Karpas-422 (cell line): ENCODE measurements around the gene IL1A. TPM values are rescaled to one million over a fixed set of nuclear protein-coding genes. Genes with fewer than 3 reads are reported as not detected.

ENCODE experiments used
- DNase-seq: peaks from one replicate; pipeline ENCODE4 v3.0.0-alpha.2; 2015
- H2AFZ ChIP-seq: fragments of 200-600 bp; sonication (generic); 2 replicates; pipeline ENCODE4 v1.6.1; 2014; ENCODE audit warnings: antibody characterized with exemption, low read length, mixed read lengths
- H3K27ac ChIP-seq: fragments of 200-600 bp; sonication (generic); 2 replicates; pipeline ENCODE4 v1.5.1; 2014; ENCODE audit warnings: mild to moderate bottlenecking, low read length, moderate library complexity
- H3K27me3 ChIP-seq: fragments of 200-600 bp; sonication (generic); 2 replicates; pipeline ENCODE4 v1.6.1; 2014; ENCODE audit warnings: low read length, mixed read lengths
- H3K36me3 ChIP-seq: fragments of 200-600 bp; sonication (generic); 2 replicates; pipeline ENCODE4 v1.6.1; 2014; ENCODE audit warnings: low read length, mixed read lengths; ENCODE audit not compliant: insufficient read depth
- H3K4me1 ChIP-seq: fragments of 200-600 bp; sonication (generic); 2 replicates; pipeline ENCODE4 v1.6.1; 2014; ENCODE audit warnings: mild to moderate bottlenecking, low read length, mixed read lengths
- H3K4me2 ChIP-seq: fragments of 200-600 bp; sonication (generic); 2 replicates; pipeline ENCODE4 v1.6.1; 2014; ENCODE audit warnings: low read length, low read depth, mild to moderate bottlenecking; ENCODE audit not compliant: poor library complexity, severe bottlenecking
- H3K4me3 ChIP-seq: fragments of 200-600 bp; sonication (generic); 2 replicates; pipeline ENCODE4 v1.5.1; 2014; ENCODE audit warnings: mild to moderate bottlenecking, antibody characterized with exemption, low read length, mixed read lengths
- H3K79me2 ChIP-seq: fragments of 200-600 bp; sonication (generic); 2 replicates; pipeline ENCODE4 v1.6.1; 2014; ENCODE audit warnings: mild to moderate bottlenecking, low read length, mixed read lengths
- H3K9ac ChIP-seq: fragments of 200-600 bp; sonication (generic); 2 replicates; pipeline ENCODE4 v1.6.0; 2014; ENCODE audit warnings: low read length
- H3K9me2 ChIP-seq: fragments of 200-600 bp; sonication (generic), shearing (Covaris generic); replicated peaks from 2 replicates; pipeline ENCODE4 v1.6.0; 2014; ENCODE audit warnings: mild to moderate bottlenecking, low read length, moderate library complexity; ENCODE audit not compliant: insufficient read depth
- H3K9me3 ChIP-seq: fragments of 300-700, 200-600 bp; sonication (generic); 2 replicates; pipeline ENCODE4 v1.6.1; 2014; ENCODE audit warnings: low read length, mixed read lengths
- H4K20me1 ChIP-seq: fragments of 200-600 bp; sonication (generic); 2 replicates; pipeline ENCODE4 v1.6.1; 2014; ENCODE audit warnings: mild to moderate bottlenecking, antibody characterized with exemption, low read length, low read depth; ENCODE audit not compliant: insufficient read depth
- total RNA-seq: library from RNA; depleted of rRNA; stranded (reverse); fragments of >200 nt; shearing (Covaris generic); gene quantifications from 2 replicates; pipeline ENCODE4 v1.2.3, GENCODE V29; 2014; ENCODE audit warnings: low replicate concordance

The IL1A gene
- total RNA-seq, 1 experiment from 2014 or later: 0.15 TPM

GRCh38 chr2:112821142-112821541, 36.8 kb upstream of the IL1A start:
- Histone ChIP-seq H2AFZ (no peak overlapping the region), H3K9me2 (no peaks in the 10 kb centered on the region), H3K27me3 (no peaks in the 10 kb centered on the region), H3K4me3 (no peak overlapping the region), H3K4me1 (no peaks in the 10 kb centered on the region), H3K4me2 (no peak overlapping the region), H3K9ac (no peak overlapping the region), H3K79me2 (no peaks in the 10 kb centered on the region), H3K36me3 (no peaks in the 10 kb centered on the region), H3K9me3 (no peaks in the 10 kb centered on the region), H4K20me1 (no peaks in the 10 kb centered on the region), H3K27ac (no peak overlapping the region)
- DNase-seq: no peak

GRCh38 chr2:112820343-112820742, 36.0 kb upstream of the IL1A start:
- no peaks in the 10 kb centered on the region for H3K79me2 ChIP-seq
- H3K9me2 ChIP-seq: no peaks in the 10 kb centered on the region
- H3K4me3 ChIP-seq: no peak overlapping the region
- H3K9me3 ChIP-seq: no peaks in the 10 kb centered on the region
- no peak overlapping the region for H3K4me2 ChIP-seq
- H4K20me1 ChIP-seq: no peaks in the 10 kb centered on the region
- no peak for DNase-seq
- no peak overlapping the region for H3K9ac ChIP-seq
- H3K27me3 ChIP-seq: no peaks in the 10 kb centered on the region
- no peaks in the 10 kb centered on the region for H3K4me1 ChIP-seq
- H2AFZ ChIP-seq: no peak overlapping the region
- H3K27ac ChIP-seq: no peak overlapping the region
- no peaks in the 10 kb centered on the region for H3K36me3 ChIP-seq

GRCh38 chr2:112819081-112819480, 34.8 kb upstream of the IL1A start:
- Histone ChIP-seq H3K4me1 (no peaks in the 10 kb centered on the region), H3K9ac (no peak overlapping the region), H4K20me1 (no peaks in the 10 kb centered on the region), H3K79me2 (no peaks in the 10 kb centered on the region), H3K9me2 (no peaks in the 10 kb centered on the region), H3K9me3 (no peaks in the 10 kb centered on the region), H3K36me3 (no peaks in the 10 kb centered on the region), H3K27me3 (no peaks in the 10 kb centered on the region), H3K4me2 (no peak overlapping the region), H3K4me3 (no peak overlapping the region), H3K27ac (no peak overlapping the region), H2AFZ (no peak overlapping the region)
- no peak for DNase-seq

- no peak overlapping the region for H3K4me3 ChIP-seq
- H3K36me3 ChIP-seq: no peaks in the 10 kb centered on the region
- no peaks in the 10 kb centered on the region for H3K79me2 ChIP-seq
- no peaks in the 10 kb centered on the region for H4K20me1 ChIP-seq
- no peaks in the 10 kb centered on the region for H3K9me2 ChIP-seq
- H3K27me3 ChIP-seq: no peaks in the 10 kb centered on the region
- H3K9me3 ChIP-seq: no peaks in the 10 kb centered on the region
- no peak overlapping the region for H3K4me2 ChIP-seq
- H3K9ac ChIP-seq: no peak overlapping the region
- no peak for DNase-seq
- no peaks in the 10 kb centered on the region for H3K4me1 ChIP-seq
- no peak overlapping the region for H3K27ac ChIP-seq
- H2AFZ ChIP-seq: no peak overlapping the region
Measured at GRCh38 chr2:112818094-112818902, 34.0 kb upstream of the IL1A start.

- Histone ChIP-seq H3K9ac (no peak overlapping the region), H2AFZ (no peak overlapping the region), H3K4me3 (no peak overlapping the region), H3K27me3 (no peaks in the 10 kb centered on the region), H3K9me2 (no peaks in the 10 kb centered on the region), H3K4me2 (no peak overlapping the region), H3K9me3 (no peaks in the 10 kb centered on the region), H3K36me3 (no peaks in the 10 kb centered on the region), H3K4me1 (no peaks in the 10 kb centered on the region), H4K20me1 (no peaks in the 10 kb centered on the region), H3K79me2 (no peaks in the 10 kb centered on the region), H3K27ac (no peak overlapping the region)
- no peak for DNase-seq
Measured at GRCh38 chr2:112817082-112817689, 32.9 kb upstream of the IL1A start.

GRCh38 chr2:112814278-112814677, 30.0 kb upstream of the IL1A start:
- Histone ChIP-seq H3K79me2 (no peaks in the 10 kb centered on the region), H3K36me3 (no peaks in the 10 kb centered on the region), H2AFZ (no peak overlapping the region), H3K27me3 (no peaks in the 10 kb centered on the region), H3K9ac (no peak overlapping the region), H3K4me1 (no peaks in the 10 kb centered on the region), H3K27ac (no peak overlapping the region), H3K9me2 (no peaks in the 10 kb centered on the region), H3K9me3 (no peaks in the 10 kb centered on the region), H3K4me2 (no peak overlapping the region), H4K20me1 (no peaks in the 10 kb centered on the region), H3K4me3 (no peak overlapping the region)
- no peak for DNase-seq

- H3K27ac ChIP-seq: no peak overlapping the region
- H3K9me2 ChIP-seq: no peaks in the 10 kb centered on the region
- H2AFZ ChIP-seq: no peak overlapping the region
- no peaks in the 10 kb centered on the region for H3K4me1 ChIP-seq
- H4K20me1 ChIP-seq: no peaks in the 10 kb centered on the region
- no peaks in the 10 kb centered on the region for H3K36me3 ChIP-seq
- H3K9me3 ChIP-seq: no peaks in the 10 kb centered on the region
- H3K4me2 ChIP-seq: no peak overlapping the region
- H3K4me3 ChIP-seq: no peak overlapping the region
- DNase-seq: no peak
- H3K27me3 ChIP-seq: no peaks in the 10 kb centered on the region
- H3K9ac ChIP-seq: no peak overlapping the region
- no peaks in the 10 kb centered on the region for H3K79me2 ChIP-seq
Measured at GRCh38 chr2:112813280-112813966, 29.1 kb upstream of the IL1A start.
